Dermis microvascular lymphatic vessel endothelial cell (primary cell): ENCODE measurements around the gene SOX15. TPM values are rescaled to one million over a fixed set of nuclear protein-coding genes. Genes with fewer than 3 reads are reported as not detected.

Experiments
- DNase-seq, 2 donors: peaks; one replicate each; pipeline versions ENCODE4 v3.0.0 to v3.0.0-alpha.2; 2010; ENCODE audit warnings: low read depth in 2 of 2
- total RNA-seq: library from RNA; depleted of rRNA; stranded (reverse); fragments of >200 nt; gene quantifications from 2 replicates; pipeline ENCODE4 v1.2.1, GENCODE V29; 2014

The SOX15 gene
- total RNA-seq, 1 donor from 2014 or later, result 0.13 TPM

DNA sequence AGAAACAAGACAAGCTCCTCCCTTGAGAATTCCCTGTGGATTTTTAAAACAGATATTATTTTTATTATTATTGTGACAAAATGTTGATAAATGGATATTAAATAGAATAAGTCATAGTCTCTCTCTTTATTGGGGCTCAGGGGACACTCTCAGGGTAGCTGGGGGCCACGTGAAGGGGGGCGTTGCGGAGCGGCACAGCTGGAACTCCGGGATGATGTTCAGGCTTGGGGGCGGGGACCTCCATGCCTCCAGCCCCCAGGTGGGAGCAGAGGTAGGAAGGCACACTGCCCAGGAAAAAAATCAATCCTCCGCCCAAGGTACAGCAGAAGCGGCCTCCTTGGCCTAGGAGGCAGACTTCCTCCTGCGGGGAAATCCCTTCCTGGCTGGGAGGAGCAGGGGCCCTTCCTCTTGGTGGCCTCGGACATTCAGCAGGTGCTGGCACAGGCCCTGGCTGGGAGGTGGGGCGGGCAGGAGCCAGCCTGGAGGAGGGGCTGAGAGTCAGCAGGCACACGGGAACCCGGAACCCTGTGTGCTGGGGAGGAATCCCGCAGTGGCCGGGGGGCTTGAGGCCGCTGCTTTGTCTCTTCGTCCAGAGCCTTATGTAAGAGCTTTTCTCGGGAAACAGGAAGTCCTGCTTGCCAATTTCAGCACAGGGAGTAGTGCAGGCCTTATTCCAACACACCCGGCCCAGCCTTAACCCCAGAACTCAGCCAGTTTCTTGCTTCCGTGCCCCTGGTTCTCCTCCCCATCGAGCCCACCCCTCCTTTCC is 31.9 kb downstream of the SOX15 start:
- peak; percentile 34 to 87 for DNase-seq

- no peak for DNase-seq
These were observed 32.6 kb downstream of the SOX15 start for GRCh38 chr17:7557147-7557764.

- DNase-seq, result no peak
These were observed 33.3 kb downstream of the SOX15 start for GRCh38 chr17:7556627-7557026.

GRCh38 chr17:7555320-7555948 is 34.5 kb downstream of the SOX15 start:
- DNase-seq, result no peak

DNA sequence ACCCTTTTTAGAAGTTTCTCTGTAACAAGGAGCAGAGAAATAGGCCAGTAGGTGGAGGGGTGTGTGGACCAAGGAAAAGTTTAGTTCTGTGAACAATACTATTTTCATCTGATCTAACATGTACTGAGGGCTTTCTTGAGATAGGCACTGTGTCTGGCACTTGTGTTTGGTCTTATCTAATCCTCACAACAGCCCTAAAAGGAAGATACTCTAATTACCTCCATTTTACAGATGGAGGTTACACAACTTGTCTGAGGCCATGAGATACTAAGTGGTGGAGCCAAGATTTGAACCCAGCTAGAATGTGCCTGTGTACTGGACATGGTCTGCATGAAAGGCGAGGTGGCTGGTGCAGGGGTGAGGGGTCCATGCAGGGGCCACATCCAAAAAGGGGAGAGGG is 36.5 kb downstream of the SOX15 start:
- DNase-seq, result no peak

- DNase-seq, result no peak
These were observed 37.3 kb downstream of the SOX15 start for GRCh38 chr17:7552621-7553051.

DNA sequence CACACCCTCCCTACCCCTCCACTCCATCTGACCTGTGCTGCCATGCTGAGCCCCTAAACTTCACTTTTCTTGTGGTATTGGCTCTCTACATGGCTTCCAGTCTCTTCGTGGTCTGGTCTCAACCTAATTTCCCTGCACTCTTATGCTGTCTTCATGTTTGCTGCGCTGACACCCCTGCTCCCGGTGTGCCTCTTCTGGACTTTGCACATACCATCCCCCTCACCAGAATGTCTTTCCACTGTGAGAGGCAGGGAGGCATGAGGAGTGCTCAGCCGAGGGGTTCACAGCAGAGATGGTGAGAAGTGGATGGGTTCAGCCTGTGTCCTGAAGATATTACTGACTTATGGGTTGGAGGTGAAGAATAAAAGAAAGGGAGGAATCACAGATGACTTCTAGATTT is 38.5 kb downstream of the SOX15 start:
- DNase-seq, result no peak

DNA sequence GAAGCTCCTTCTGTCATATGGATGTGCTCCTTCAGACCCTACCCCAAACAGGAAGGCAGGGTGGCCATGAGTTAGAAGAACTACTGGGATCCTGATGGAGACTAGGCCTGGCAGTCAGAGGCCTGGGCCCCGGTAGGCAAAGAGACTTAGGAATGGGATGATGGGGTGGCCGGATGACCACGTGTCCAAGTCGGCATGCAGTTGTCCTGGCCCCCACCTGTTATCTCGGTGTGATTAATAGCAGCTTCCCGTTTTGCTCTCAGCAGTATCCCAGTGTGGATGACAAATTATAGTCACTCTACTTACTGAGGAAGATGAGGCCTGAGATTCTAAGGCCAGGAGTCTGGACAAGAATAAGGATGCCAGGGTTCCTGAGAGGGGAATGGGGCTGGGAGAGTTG is 39.5 kb downstream of the SOX15 start:
- no peak for DNase-seq

- no peak for DNase-seq
These were observed 40.4 kb downstream of the SOX15 start for GRCh38 chr17:7549401-7550055.

DNA sequence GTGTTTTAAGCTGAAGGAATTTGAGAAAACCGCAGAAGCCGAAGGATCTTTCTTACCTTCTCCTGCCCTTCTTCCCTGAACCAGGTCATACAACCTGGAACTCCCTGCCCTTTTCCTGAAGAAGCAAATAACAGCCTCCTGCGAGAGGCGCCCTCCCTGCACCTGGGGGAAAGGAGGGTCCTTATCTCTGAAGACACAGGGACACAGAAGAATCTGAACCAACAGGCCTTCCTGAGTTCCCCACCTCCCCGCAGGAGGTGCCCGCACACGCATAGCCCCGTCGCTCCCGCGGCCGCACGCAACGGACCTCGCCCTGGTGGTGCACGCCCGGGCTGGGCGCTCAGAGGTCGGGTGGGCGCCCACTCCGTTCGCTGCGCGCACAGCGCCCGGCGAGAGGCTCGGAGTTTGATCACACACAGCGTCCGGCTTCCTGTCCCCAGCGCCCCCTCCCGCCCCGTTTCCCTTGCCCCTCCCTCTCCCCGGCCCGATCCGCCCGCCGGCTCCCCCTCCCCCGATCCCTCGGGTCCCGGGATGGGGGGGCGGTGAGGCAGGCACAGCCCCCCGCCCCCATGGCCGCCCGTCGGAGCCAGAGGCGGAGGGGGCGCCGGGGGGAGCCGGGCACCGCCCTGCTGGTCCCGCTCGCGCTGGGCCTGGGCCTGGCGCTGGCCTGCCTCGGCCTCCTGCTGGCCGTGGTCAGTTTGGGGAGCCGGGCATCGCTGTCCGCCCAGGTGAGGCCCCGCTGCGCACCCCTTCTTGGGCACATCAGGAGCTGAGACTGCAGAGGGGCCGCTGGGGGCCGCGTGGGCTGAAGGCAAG is 41.1 kb downstream of the SOX15 start, which contains the start of gene TNFSF12:
TSS of gene TNFSF12 (plus strand) at position 474 of the 816 bp plus-strand sequence. CDS start at position 570, 96 bp downstream.
- peak in 1 of 2 donors; percentile 52 for DNase-seq

DNA sequence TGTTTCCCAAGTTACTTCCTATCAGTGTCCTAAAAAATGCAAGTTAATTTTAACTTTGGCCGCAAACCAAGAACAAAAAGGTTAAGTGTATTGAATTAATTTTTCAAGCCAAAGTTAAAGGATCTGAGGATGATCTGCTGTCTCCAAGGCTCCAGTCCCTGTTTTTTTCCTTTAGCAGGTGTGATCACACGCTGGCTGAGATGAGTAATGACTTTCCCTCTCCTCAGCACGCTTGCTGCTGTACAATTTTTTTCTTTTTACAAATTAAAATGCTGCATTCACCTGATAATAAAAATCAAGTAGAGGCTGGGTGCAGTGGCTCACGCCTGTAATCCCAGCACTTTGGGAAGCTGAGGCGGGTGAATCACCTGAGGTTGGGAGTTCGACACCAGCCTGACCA is 45.0 kb downstream of the SOX15 start:
- DNase-seq, result no peak

GRCh38 chr17:7541074-7541621 is 48.7 kb downstream of the SOX15 start:
- DNase-seq, result no peak

GRCh38 chr17:7538891-7539545 is 50.9 kb downstream of the SOX15 start:
- DNase-seq, result peak in 1 of 2 donors; percentile 47

Other genes starting within 250 kb of the SOX15 start
- 2.3 and 3.4 TPM in 2 replicates for gene KCTD11, start 237.9 kb downstream of the SOX15 start, total RNA-seq
- gene TMEM95, start 234.9 kb downstream of the SOX15 start, total RNA-seq, result not detected in 2 replicates
- gene TNK1, start 209.0 kb downstream of the SOX15 start, total RNA-seq, result 2.1 and 2.3 TPM in 2 replicates
- gene PLSCR3, start 195.6 kb downstream of the SOX15 start, total RNA-seq, result 13.5 and 34.0 TPM in 2 replicates
- 127 and 212 TPM in 2 replicates for gene TMEM256, start 186.0 kb downstream of the SOX15 start, total RNA-seq
- 1.4 and 3.0 TPM in 2 replicates for gene NLGN2, start 182.2 kb downstream of the SOX15 start, total RNA-seq
- gene SPEM1, start 169.8 kb downstream of the SOX15 start, total RNA-seq, result not detected in 2 replicates
- not detected in 2 replicates for gene SPEM2, start 164.5 kb downstream of the SOX15 start, total RNA-seq
- gene SPEM3, start 161.2 kb downstream of the SOX15 start, total RNA-seq, result not detected in 2 replicates
- gene TMEM102, start 154.7 kb downstream of the SOX15 start, total RNA-seq, result 6.8 and 10.1 TPM in 2 replicates
- 0.13 and 0.38 TPM in 2 replicates for gene FGF11, start 150.6 kb downstream of the SOX15 start, total RNA-seq
- 7.2 and 10.0 TPM in 2 replicates for gene CHRNB1, start 145.0 kb downstream of the SOX15 start, total RNA-seq
- gene ZBTB4, start 110.5 kb downstream of the SOX15 start, total RNA-seq, result 6.7 and 11.3 TPM in 2 replicates
- gene SLC35G6, start 108.6 kb downstream of the SOX15 start, total RNA-seq, result not detected in 2 replicates
- 56.5 and 87.0 TPM in 2 replicates for gene POLR2A, start 105.7 kb downstream of the SOX15 start, total RNA-seq
- 4.7 and 9.4 TPM in 2 replicates for gene TNFSF12, start 41.0 kb downstream of the SOX15 start, total RNA-seq
- gene TNFSF13, start 31.3 kb downstream of the SOX15 start, total RNA-seq, result 0.25 and 0.26 TPM in 2 replicates
- gene SENP3, start 28.2 kb downstream of the SOX15 start, total RNA-seq, result 61.2 and 74.1 TPM in 2 replicates
- gene CD68, start 10.5 kb downstream of the SOX15 start, total RNA-seq, result 0.77 and 1.5 TPM in 2 replicates
- gene MPDU1, start 6.2 kb downstream of the SOX15 start, total RNA-seq, result 70.0 and 98.1 TPM in 2 replicates
- gene FXR2, start 24.8 kb upstream of the SOX15 start, total RNA-seq, result 29.4 and 35.4 TPM in 2 replicates
- gene SAT2, start 37.7 kb upstream of the SOX15 start, total RNA-seq, result 27.6 and 37.3 TPM in 2 replicates
- 0.13 TPM in 1 of 2 replicates, not detected in the other for gene SHBG, start 40.0 kb upstream of the SOX15 start, total RNA-seq
- not detected in 2 replicates for gene ATP1B2, start 60.8 kb upstream of the SOX15 start, total RNA-seq
- 44.0 and 51.2 TPM in 2 replicates for gene TP53, start 97.4 kb upstream of the SOX15 start, total RNA-seq
- 6.9 and 7.0 TPM in 2 replicates for gene WRAP53, start 98.4 kb upstream of the SOX15 start, total RNA-seq
- 0.13 and 1.1 TPM in 2 replicates for gene EFNB3, start 115.1 kb upstream of the SOX15 start, total RNA-seq
- gene DNAH2, start 127.7 kb upstream of the SOX15 start, total RNA-seq, result under 0.01 and 0.25 TPM in 2 replicates
- gene KDM6B, start 244.1 kb upstream of the SOX15 start, total RNA-seq, result 1.0 and 3.5 TPM in 2 replicates